Keratinocyte (primary cell): ENCODE data around the gene GYPA. TPM values are rescaled to one million over a fixed set of nuclear protein-coding genes. Genes with fewer than 3 reads are reported as not detected.

Experiments
- DNase-seq: peaks from one replicate; pipeline ENCODE4 v3.0.0-alpha.2; 2011; ENCODE audit warnings: low read depth, missing footprints, low spot score
- FAIRE-seq: peaks from 2 replicates; lab custom pipeline; 2011; peaks lifted over from hg19 to GRCh38; lab: Jason Lieb, UNC
- H2AFZ ChIP-seq: 2 replicates; pipeline ENCODE4 v1.6.0; 2012; ENCODE audit warnings: low read length, control low read depth, inconsistent platforms; ENCODE audit not compliant: control insufficient read depth
- H3K27ac ChIP-seq: 2 replicates; pipeline ENCODE4 v1.5.1; 2011; ENCODE audit warnings: low read length; ENCODE audit not compliant: control insufficient read depth, insufficient read depth
- H3K27me3 ChIP-seq: 3 replicates; pipeline ENCODE4 v1.6.0; 2011; ENCODE audit warnings: low read length; ENCODE audit not compliant: control insufficient read depth, insufficient read depth; ENCODE audit errors: extremely low read depth
- H3K36me3 ChIP-seq, 2 experiments: 2 replicates in 1 of 2; 3 replicates in 1 of 2; pipeline ENCODE4 v1.5.1; 2011; ENCODE audit warnings: low read length in 2 of 2, mild to moderate bottlenecking in 1 of 2; ENCODE audit not compliant: control insufficient read depth in 2 of 2, insufficient read depth in 2 of 2; ENCODE audit errors: extremely low read depth in 1 of 2
- H3K4me1 ChIP-seq: 3 replicates; pipeline ENCODE4 v1.5.1; 2011; ENCODE audit warnings: low read length; ENCODE audit not compliant: control insufficient read depth, insufficient read depth; ENCODE audit errors: extremely low read depth
- H3K4me2 ChIP-seq: 3 replicates; pipeline ENCODE4 v1.6.0; 2011; ENCODE audit warnings: low read depth, low read length; ENCODE audit not compliant: control insufficient read depth, insufficient read depth; ENCODE audit errors: extremely low read depth
- H3K4me3 ChIP-seq, 3 experiments: fragments of 200-600 bp in 1 of 3; sonication (generic) in 1 of 3; 2 replicates in 2 of 3; 3 replicates in 1 of 3; pipeline ENCODE4 v1.5.1; 2011 to 2016; ENCODE audit warnings: low read length in 3 of 3, mild to moderate bottlenecking in 3 of 3, control low read depth in 2 of 3, inconsistent platforms in 1 of 3, low read depth in 1 of 3, mixed read lengths in 1 of 3, mixed run types in 1 of 3, moderate library complexity in 1 of 3; ENCODE audit not compliant: control insufficient read depth in 2 of 3, insufficient read depth in 2 of 3; ENCODE audit errors: extremely low read depth in 1 of 3
- H3K79me2 ChIP-seq: 2 replicates; pipeline ENCODE4 v1.6.0; 2012; ENCODE audit warnings: low read length; ENCODE audit not compliant: control insufficient read depth, insufficient read depth
- H3K9ac ChIP-seq: 3 replicates; pipeline ENCODE4 v1.6.0; 2011; ENCODE audit warnings: low read length; ENCODE audit not compliant: control insufficient read depth, insufficient read depth; ENCODE audit errors: extremely low read depth
- H3K9me1 ChIP-seq: 3 replicates; pipeline ENCODE4 v1.6.0; 2011; ENCODE audit warnings: low read length; ENCODE audit not compliant: control insufficient read depth, insufficient read depth; ENCODE audit errors: extremely low read depth
- H3K9me3 ChIP-seq: 2 replicates; pipeline ENCODE4 v1.5.1; 2012; ENCODE audit warnings: low read depth, low read length; ENCODE audit not compliant: control insufficient read depth
- H4K20me1 ChIP-seq: 3 replicates; pipeline ENCODE4 v1.6.0; 2011; ENCODE audit warnings: low read length; ENCODE audit not compliant: control insufficient read depth, insufficient read depth; ENCODE audit errors: extremely low read depth
- EZH2 ChIP-seq: IDR thresholded peaks from one replicate; pipeline ENCODE4 v1.6.1; 2012; ENCODE audit warnings: inconsistent platforms, mild to moderate bottlenecking, low read length, moderate library complexity
- dilution Hi-C: fragments of 300-500 bp; cut with MboI; formaldehyde crosslinking; loops from one replicate; pipeline ENCODE4 v1.7.0; 2020; ENCODE audit warnings: low sequenced_read_pairs; ENCODE audit not compliant: extremely low pct_ligation_motif_present
- polyA plus RNA-seq, 5 experiments: library from polyadenylated mRNA; depleted of rRNA in 3 of 5; stranded (reverse) in 3 of 5; stranded (forward) in 1 of 5; unstranded in 1 of 5; fragments of >200 nt; gene quantifications; 1 replicate in 1 of 5; 2 replicates in 3 of 5; 3 replicates in 1 of 5; pipeline versions ENCODE4 v1.2.1 to v1.2.3, GENCODE V29; 2011 to 2012; ENCODE audit warnings: missing spikeins in 2 of 5, low read depth in 1 of 5, low replicate concordance in 1 of 5
- TF ChIP-seq, protein P1 (sequence below), 3 experiments: IDR thresholded peaks in 1 of 3; conservative IDR thresholded peaks in 1 of 3; optimal IDR thresholded peaks in 1 of 3; 2 replicates in 2 of 3; 3 replicates in 1 of 3; pipeline versions ENCODE3 to v1.5.1; 2011; ENCODE audit warnings: low read length in 3 of 3, mild to moderate bottlenecking in 3 of 3, moderate library complexity in 2 of 3, control low read depth in 1 of 3, inconsistent platforms in 1 of 3; ENCODE audit not compliant: insufficient read depth in 2 of 3; ENCODE audit errors: extremely low read depth in 1 of 3

The GYPA gene
- polyA plus RNA-seq, 1 donor (not counting 4 experiments of a cell fraction or from before 2014, with no cell fraction given) = not detected

DNA sequence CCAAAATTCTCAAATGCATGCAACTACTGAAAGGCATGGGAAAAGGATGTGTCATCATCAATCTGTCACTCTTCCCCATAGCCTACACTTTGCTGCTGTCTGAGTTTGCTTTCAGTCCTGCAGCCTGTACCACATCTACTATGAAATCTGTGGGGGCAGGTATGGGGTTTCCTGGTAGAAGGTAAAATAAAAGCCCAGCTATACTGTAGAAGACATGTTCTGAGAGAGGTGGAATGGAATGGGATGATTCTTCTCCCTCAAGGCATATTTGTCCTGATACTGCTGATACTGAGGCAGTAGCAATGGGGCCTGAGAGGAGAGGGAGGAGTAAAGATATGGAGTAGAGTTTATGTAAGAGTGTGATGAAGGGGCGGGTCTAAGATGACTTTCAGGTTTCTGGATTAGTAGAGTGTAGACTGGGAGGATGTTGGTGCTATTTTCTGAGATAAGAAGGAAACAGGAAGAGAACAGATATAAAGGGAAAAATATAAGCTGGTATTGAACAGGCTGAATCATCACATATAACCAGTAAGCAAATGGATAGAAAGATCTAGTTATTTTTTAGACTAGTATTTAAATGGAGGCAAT lies 38.7 kb upstream of the GYPA start:
- Histone ChIP-seq H4K20me1 (no peaks in the 10 kb centered on the region), H2AFZ (no peak overlapping the region), H3K27me3 (no peaks in the 10 kb centered on the region), H3K4me2 (no peak overlapping the region), H3K9me1 (no peaks in the 10 kb centered on the region), H3K27ac (no peak overlapping the region), H3K4me1 (no peaks in the 10 kb centered on the region), H3K36me3 (no peaks in the 10 kb centered on the region), H3K4me3 (no peak overlapping the region), H3K9me3 (no peaks in the 10 kb centered on the region), H3K9ac (no peak overlapping the region), H3K79me2 (no peaks in the 10 kb centered on the region)
- FAIRE-seq (no peak), DNase-seq (no peak)
- dilution Hi-C loops = no loop called here
- TF ChIP-seq, protein P1, sequence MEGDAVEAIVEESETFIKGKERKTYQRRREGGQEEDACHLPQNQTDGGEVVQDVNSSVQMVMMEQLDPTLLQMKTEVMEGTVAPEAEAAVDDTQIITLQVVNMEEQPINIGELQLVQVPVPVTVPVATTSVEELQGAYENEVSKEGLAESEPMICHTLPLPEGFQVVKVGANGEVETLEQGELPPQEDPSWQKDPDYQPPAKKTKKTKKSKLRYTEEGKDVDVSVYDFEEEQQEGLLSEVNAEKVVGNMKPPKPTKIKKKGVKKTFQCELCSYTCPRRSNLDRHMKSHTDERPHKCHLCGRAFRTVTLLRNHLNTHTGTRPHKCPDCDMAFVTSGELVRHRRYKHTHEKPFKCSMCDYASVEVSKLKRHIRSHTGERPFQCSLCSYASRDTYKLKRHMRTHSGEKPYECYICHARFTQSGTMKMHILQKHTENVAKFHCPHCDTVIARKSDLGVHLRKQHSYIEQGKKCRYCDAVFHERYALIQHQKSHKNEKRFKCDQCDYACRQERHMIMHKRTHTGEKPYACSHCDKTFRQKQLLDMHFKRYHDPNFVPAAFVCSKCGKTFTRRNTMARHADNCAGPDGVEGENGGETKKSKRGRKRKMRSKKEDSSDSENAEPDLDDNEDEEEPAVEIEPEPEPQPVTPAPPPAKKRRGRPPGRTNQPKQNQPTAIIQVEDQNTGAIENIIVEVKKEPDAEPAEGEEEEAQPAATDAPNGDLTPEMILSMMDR (optimal IDR thresholded peaks at IDR 0.05 in 1 of 3, IDR thresholded peaks at IDR 0.05 in 1 of 3, conservative IDR thresholded peaks at IDR 0.05 in 1 of 3; ENCODE audit: extremely low read depth in 1 of 3, insufficient read depth in 2 of 3, low read length in 3 of 3) = no peak
- no peak for TF ChIP-seq EZH2

DNA sequence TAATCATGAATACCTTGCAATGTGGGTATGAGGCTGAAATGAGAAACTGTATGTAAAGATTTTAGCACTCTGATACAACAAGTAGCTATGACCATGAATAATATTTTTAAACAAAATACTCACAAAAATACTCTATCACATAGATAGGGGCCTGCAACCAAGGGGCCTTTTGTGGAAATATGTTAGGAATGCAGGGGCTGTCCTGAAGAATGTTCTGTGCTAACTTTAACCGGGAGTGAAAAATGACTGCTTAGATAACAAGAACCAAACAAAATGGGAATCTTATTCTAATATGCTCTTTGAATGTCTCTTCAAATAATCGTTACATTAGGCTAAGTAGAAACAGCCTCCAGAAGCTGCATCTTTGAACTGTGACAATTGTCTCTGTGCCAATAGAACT lies 37.9 kb upstream of the GYPA start:
- Histone ChIP-seq H3K4me2 (no peak overlapping the region), H3K9ac (no peak overlapping the region), H2AFZ (no peak overlapping the region), H3K36me3 (no peaks in the 10 kb centered on the region), H3K9me1 (no peaks in the 10 kb centered on the region), H3K27ac (no peak overlapping the region), H3K27me3 (no peaks in the 10 kb centered on the region), H4K20me1 (no peaks in the 10 kb centered on the region), H3K4me3 (no peak overlapping the region), H3K4me1 (no peaks in the 10 kb centered on the region), H3K79me2 (no peaks in the 10 kb centered on the region), H3K9me3 (no peaks in the 10 kb centered on the region)
- TF ChIP-seq EZH2 = no peak
- TF ChIP-seq, protein P1 (optimal IDR thresholded peaks at IDR 0.05 in 1 of 3, IDR thresholded peaks at IDR 0.05 in 1 of 3, conservative IDR thresholded peaks at IDR 0.05 in 1 of 3; ENCODE audit: extremely low read depth in 1 of 3, insufficient read depth in 2 of 3, low read length in 3 of 3) = no peak
- dilution Hi-C loops = no loop called here
- DNase-seq (no peak), FAIRE-seq (no peak)
